Kidney (tissue), 14 donors: ENCODE data around the gene CLEC16A. TPM values are rescaled to one million over a fixed set of nuclear protein-coding genes. Genes with fewer than 3 reads are reported as not detected.

ENCODE experiments used
- DNase-seq, 5 donors: peaks; one replicate each; pipeline ENCODE4 v3.0.0-alpha.2; 2013 to 2020
- FAIRE-seq: peaks from 2 replicates; lab custom pipeline; 2012; peaks lifted over from hg19 to GRCh38; lab: Jason Lieb, UNC
- H3K27ac ChIP-seq, 2 donors: one replicate each; pipeline ENCODE4 v1.7.0; 2013; ENCODE audit warnings: low read depth in 2 of 2, low read length in 2 of 2, inconsistent platforms in 1 of 2
- H3K27me3 ChIP-seq: one replicate; pipeline ENCODE4 v1.7.1; 2013; ENCODE audit warnings: low read length, inconsistent platforms; ENCODE audit not compliant: control insufficient read depth, insufficient read depth
- H3K36me3 ChIP-seq, 3 donors: one replicate each; pipeline versions ENCODE4 v1.7.0 to v1.7.1; 2013; ENCODE audit warnings: low read length in 3 of 3, control low read depth in 1 of 3, inconsistent platforms in 1 of 3; ENCODE audit not compliant: insufficient read depth in 3 of 3, control insufficient read depth in 2 of 3
- H3K4me1 ChIP-seq, 3 donors: one replicate each; pipeline versions ENCODE4 v1.7.0 to v1.7.1; 2013; ENCODE audit warnings: low read length in 3 of 3, inconsistent platforms in 1 of 3, low read depth in 1 of 3; ENCODE audit not compliant: control insufficient read depth in 2 of 3, insufficient read depth in 2 of 3
- H3K4me3 ChIP-seq, 3 donors: one replicate each; pipeline versions ENCODE4 v1.7.0 to v1.8.1; 2013; ENCODE audit warnings: low read length in 3 of 3, control low read depth in 1 of 3, inconsistent platforms in 1 of 3
- H3K9ac ChIP-seq, 3 donors: one replicate each; pipeline versions ENCODE4 v1.7.0 to v1.7.1; 2013; ENCODE audit warnings: low read length in 3 of 3, control low read depth in 1 of 3, inconsistent platforms in 1 of 3
- H3K9me3 ChIP-seq, 3 donors: one replicate each; pipeline versions ENCODE4 v1.7.0 to v1.7.1; 2013; ENCODE audit warnings: low read length in 3 of 3, control low read depth in 1 of 3, inconsistent platforms in 1 of 3; ENCODE audit not compliant: control insufficient read depth in 2 of 3, insufficient read depth in 1 of 3
- intact Hi-C: fragments of 100-400 bp; cut with DNase I; formaldehyde crosslinking; loops from one replicate; pipeline ENCODE4 v1.11.1; 2022
- polyA plus RNA-seq: library from polyadenylated mRNA; stranded (reverse); fragments of 350-450 nt; fragmentation: Illumina TruSeq; extraction: RNeasy Lipid Tissue Mini Kit (QIAGEN cat#74804); gene quantifications from one replicate; pipeline ENCODE4 v1.2.3, GENCODE V29; 2014; ENCODE audit warnings: low read depth, low replicate concordance; ENCODE audit not compliant: insufficient read depth
- total RNA-seq: library from RNA; stranded (reverse); fragmentation: NEBNext Ultra II Directional; extraction: Animal tissue kit (Norgen Biotek cat#: 25700); gene quantifications from one replicate; pipeline ENCODE4 v1.2.1, GENCODE V29; 2021
- TF ChIP-seq, protein P1 (sequence below): IDR thresholded peaks from 3 replicates; pipeline ENCODE4 v1.5.1; 2012; ENCODE audit warnings: mild to moderate bottlenecking, moderate library complexity, borderline replicate concordance; ENCODE audit not compliant: insufficient read depth; ENCODE audit errors: extremely low read depth
- donor health status: control.
- donor health status: control.
- donor health status: control.
- donor health status: control.
- donor health status: control.
- donor health status: DM: yes; HTN: yes; CAD: no.
- donor health status: Normal renal cell carcinoma (clear cell type).

Gene CLEC16A
- total and polyA plus RNA-seq, 2 donors from 2014 or later = 10.8 to 51.9 TPM

DNA sequence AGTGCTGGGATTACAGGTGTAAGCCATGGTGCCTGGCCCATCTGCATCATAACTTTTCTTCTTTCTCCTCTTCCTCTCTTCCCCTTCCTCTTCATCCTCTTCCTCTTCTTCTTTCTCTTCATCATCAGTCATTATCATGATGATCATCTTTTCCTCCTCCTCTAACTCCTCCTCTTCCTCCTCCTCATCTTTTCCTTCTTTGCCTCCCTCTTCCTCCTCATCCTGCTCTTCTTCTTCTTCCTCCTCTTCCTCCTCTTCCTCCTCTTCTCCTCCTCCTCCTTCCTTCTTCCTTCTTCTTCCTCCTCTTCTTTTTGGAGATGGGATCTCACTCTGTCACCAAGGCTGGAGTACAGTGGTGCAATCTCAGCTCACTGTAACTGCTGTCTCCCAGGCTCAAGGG lies 249.1 kb downstream of the CLEC16A start:
- no peak for FAIRE-seq
- Histone ChIP-seq H3K9ac (no peak overlapping the region), H3K27ac (no peak overlapping the region), H3K9me3 (no peaks in the 10 kb centered on the region), H3K4me1 (no peaks in the 10 kb centered on the region), H3K4me3 (no peak overlapping the region), H3K36me3 (no peaks in the 10 kb centered on the region), H3K27me3 (no peaks in the 10 kb centered on the region)
- no peak for DNase-seq
- intact Hi-C loops = no loop called here
- TF ChIP-seq, protein P1, sequence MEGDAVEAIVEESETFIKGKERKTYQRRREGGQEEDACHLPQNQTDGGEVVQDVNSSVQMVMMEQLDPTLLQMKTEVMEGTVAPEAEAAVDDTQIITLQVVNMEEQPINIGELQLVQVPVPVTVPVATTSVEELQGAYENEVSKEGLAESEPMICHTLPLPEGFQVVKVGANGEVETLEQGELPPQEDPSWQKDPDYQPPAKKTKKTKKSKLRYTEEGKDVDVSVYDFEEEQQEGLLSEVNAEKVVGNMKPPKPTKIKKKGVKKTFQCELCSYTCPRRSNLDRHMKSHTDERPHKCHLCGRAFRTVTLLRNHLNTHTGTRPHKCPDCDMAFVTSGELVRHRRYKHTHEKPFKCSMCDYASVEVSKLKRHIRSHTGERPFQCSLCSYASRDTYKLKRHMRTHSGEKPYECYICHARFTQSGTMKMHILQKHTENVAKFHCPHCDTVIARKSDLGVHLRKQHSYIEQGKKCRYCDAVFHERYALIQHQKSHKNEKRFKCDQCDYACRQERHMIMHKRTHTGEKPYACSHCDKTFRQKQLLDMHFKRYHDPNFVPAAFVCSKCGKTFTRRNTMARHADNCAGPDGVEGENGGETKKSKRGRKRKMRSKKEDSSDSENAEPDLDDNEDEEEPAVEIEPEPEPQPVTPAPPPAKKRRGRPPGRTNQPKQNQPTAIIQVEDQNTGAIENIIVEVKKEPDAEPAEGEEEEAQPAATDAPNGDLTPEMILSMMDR = no peak

DNA sequence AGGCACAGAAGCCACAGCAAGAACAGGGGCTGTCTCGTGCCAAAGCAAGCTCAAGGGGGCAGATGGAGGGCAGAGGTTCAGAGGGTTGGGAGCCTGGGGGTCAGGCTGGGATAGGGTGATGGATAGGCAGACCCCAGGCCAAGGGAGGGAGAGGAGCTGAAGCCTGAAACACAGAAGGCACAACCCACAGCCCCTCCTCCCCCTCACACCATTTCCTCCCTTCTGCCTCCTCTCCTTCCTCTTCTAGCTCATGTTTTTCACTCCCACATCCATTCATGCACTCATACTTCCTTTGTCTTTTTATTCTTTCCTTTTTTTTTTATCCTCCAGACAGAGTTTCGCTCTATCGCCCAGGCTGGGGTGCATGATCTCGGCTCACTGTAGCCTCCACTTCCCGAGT lies 250.5 kb downstream of the CLEC16A start:
- H3K9me3 ChIP-seq = no peaks in the 10 kb centered on the region
- FAIRE-seq (no peak), DNase-seq (no peak)
- TF ChIP-seq, protein P1 = no peak
- intact Hi-C loops = no loop called here
- H3K27ac ChIP-seq = no peak overlapping the region
- H3K4me3 ChIP-seq = no peak overlapping the region
- H3K27me3 ChIP-seq = no peaks in the 10 kb centered on the region
- H3K9ac ChIP-seq = no peak overlapping the region
- no peaks in the 10 kb centered on the region for H3K36me3 ChIP-seq
- no peaks in the 10 kb centered on the region for H3K4me1 ChIP-seq

DNA sequence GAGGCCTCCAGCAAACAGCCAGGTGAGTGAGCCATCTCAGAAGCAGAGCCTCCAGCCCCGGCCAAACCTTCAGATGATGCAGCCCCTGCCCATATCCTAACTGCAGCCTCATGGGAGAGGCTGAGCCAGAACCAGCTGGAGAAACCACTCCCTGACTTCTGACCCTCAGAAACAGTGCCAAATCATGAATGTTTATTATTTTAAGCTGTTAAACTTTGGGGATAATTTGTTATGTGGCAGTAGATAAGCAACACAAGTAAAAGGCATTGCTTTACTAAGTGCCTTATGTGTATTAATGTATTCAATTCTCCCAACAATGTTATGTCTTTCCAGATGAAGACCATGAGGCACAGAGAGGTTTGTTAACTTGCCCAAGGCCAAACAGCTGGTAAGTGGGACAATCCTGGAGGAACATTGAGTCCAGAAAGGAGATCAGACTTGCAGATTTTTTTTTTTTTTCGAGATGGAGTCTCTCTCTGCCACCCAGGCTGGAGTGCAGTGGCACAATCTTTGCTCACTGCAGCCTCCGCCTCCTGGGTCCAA lies 252.0 kb downstream of the CLEC16A start:
- H3K9me3 ChIP-seq = no peaks in the 10 kb centered on the region
- intact Hi-C loops = no loop called here
- H3K27ac ChIP-seq = no peak overlapping the region
- H3K36me3 ChIP-seq = no peaks in the 10 kb centered on the region
- H3K4me3 ChIP-seq = no peak overlapping the region
- TF ChIP-seq, protein P1 = no peak
- no peaks in the 10 kb centered on the region for H3K4me1 ChIP-seq
- DNase-seq (no peak), FAIRE-seq (no peak)
- no peaks in the 10 kb centered on the region for H3K27me3 ChIP-seq
- H3K9ac ChIP-seq = no peak overlapping the region

DNA sequence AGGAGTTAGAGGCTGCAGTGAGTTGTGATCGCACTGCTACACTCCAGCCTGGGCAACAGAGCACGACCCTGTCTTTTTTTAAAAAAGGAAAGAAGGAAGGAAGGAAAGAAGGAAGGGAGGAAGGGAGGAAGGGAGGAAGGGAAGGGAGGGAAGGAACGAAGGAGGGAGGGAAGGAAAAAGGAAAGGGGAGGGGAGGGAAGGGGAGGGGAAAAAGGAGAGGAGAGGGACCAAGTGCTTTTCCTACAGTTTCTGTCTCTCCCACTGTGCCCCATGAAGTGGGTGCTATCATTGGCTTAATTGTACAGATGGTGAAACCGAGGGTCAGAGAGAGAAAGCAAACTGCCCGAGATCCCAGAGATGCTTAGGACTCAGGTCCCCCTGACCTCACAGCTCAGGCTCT lies 254.0 kb downstream of the CLEC16A start:
- intact Hi-C loops = no loop called here
- no peak for FAIRE-seq

More for the DNA sequence above, 254.0 kb downstream of the CLEC16A start:
- H3K4me3 ChIP-seq = no peak overlapping the region
- no peak for DNase-seq
- H3K4me1 ChIP-seq = no peaks in the 10 kb centered on the region
- TF ChIP-seq, protein P1 = no peak
- no peaks in the 10 kb centered on the region for H3K27me3 ChIP-seq
- no peak overlapping the region for H3K27ac ChIP-seq
- no peaks in the 10 kb centered on the region for H3K36me3 ChIP-seq
- H3K9ac ChIP-seq = no peak overlapping the region
- no peaks in the 10 kb centered on the region for H3K9me3 ChIP-seq
